Gastroesophageal sphincter (tissue), 3 donors: ENCODE data around the gene FBXL19.

ENCODE experiments used
- EP300 ChIP-seq: sonication (generic); formaldehyde crosslinking; IDR thresholded peaks from one replicate; pipeline ENCODE4 v1.6.1; 2017; ENCODE audit warnings: antibody characterized with exemption, mild to moderate bottlenecking
- POLR2A ChIP-seq, 2 donors: fragments of 450-650 bp; IDR thresholded peaks; one replicate each; pipeline ENCODE4 v1.6.1; 2017; ENCODE audit warnings: antibody characterized with exemption in 2 of 2, mild to moderate bottlenecking in 2 of 2, moderate library complexity in 1 of 2
- POLR2AphosphoS5 ChIP-seq: sonication (generic); formaldehyde crosslinking; IDR thresholded peaks from one replicate; pipeline ENCODE4 v1.6.1; 2017; ENCODE audit warnings: antibody characterized with exemption
- TF ChIP-seq, protein P1 (sequence below), 4 experiments: fragments of 200-600 bp in 2 of 4; fragments of 450-650 bp in 2 of 4; sonication (generic) in 1 of 4; IDR thresholded peaks; one replicate each; pipeline ENCODE4 v1.5.1; 2017 to 2019; ENCODE audit warnings: antibody characterized with exemption in 4 of 4, mild to moderate bottlenecking in 2 of 4, moderate library complexity in 2 of 4

- no peak for TF ChIP-seq POLR2A (IDR thresholded peaks at IDR 0.05)
- TF ChIP-seq, protein P1, sequence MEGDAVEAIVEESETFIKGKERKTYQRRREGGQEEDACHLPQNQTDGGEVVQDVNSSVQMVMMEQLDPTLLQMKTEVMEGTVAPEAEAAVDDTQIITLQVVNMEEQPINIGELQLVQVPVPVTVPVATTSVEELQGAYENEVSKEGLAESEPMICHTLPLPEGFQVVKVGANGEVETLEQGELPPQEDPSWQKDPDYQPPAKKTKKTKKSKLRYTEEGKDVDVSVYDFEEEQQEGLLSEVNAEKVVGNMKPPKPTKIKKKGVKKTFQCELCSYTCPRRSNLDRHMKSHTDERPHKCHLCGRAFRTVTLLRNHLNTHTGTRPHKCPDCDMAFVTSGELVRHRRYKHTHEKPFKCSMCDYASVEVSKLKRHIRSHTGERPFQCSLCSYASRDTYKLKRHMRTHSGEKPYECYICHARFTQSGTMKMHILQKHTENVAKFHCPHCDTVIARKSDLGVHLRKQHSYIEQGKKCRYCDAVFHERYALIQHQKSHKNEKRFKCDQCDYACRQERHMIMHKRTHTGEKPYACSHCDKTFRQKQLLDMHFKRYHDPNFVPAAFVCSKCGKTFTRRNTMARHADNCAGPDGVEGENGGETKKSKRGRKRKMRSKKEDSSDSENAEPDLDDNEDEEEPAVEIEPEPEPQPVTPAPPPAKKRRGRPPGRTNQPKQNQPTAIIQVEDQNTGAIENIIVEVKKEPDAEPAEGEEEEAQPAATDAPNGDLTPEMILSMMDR (IDR thresholded peaks at IDR 0.05) = no peak
- TF ChIP-seq POLR2AphosphoS5 = no peak
- no peak for TF ChIP-seq EP300
Measured at GRCh38 chr16:30920891-30921290, 2.5 kb upstream of the FBXL19 start.
